SK-N-SH treated with all-trans-retinoic acid at 6 μM for 48 hours (cell line): Measurements from ENCODE around the gene CAPN8.

ENCODE experiments used
- ARNTL ChIP-seq: fragments of 450-650 bp; formaldehyde crosslinking; IDR thresholded peaks from 2 replicates; pipeline ENCODE4 v1.5.0; 2020; ENCODE audit warnings: low read depth, mild to moderate bottlenecking, moderate library complexity, borderline replicate concordance
- BACH2 ChIP-seq: fragments of 250-450 bp; sonication (Bioruptor Pico); IDR thresholded peaks from 2 replicates; pipeline ENCODE4 v1.9.0; 2021; ENCODE audit warnings: mild to moderate bottlenecking, borderline replicate concordance
- GLIS3 ChIP-seq: fragments of 250-450 bp; sonication (Bioruptor Pico); IDR thresholded peaks from 2 replicates; pipeline ENCODE4 v1.5.0; 2020; ENCODE audit warnings: mild to moderate bottlenecking, moderate library complexity
- POU6F1 ChIP-seq: fragments of 250-450 bp; sonication (Bioruptor Pico); IDR thresholded peaks from 2 replicates; pipeline ENCODE4 v1.8.0; 2021; ENCODE audit warnings: low read depth, mild to moderate bottlenecking, moderate library complexity, borderline replicate concordance
- PPARA ChIP-seq: fragments of 250-450 bp; sonication (Bioruptor Pico); IDR thresholded peaks from 2 replicates; pipeline ENCODE4 v1.5.0; 2020; ENCODE audit warnings: mild to moderate bottlenecking, borderline replicate concordance
- RARB ChIP-seq: fragments of 250-450 bp; sonication (Bioruptor Pico); IDR thresholded peaks from 2 replicates; pipeline ENCODE4 v1.8.0; 2021; ENCODE audit warnings: mild to moderate bottlenecking, moderate library complexity
- TOX ChIP-seq: fragments of 250-450 bp; sonication (Bioruptor Pico); IDR thresholded peaks from 2 replicates; pipeline ENCODE4 v1.8.0; 2021; ENCODE audit warnings: mild to moderate bottlenecking, moderate library complexity, borderline replicate concordance
- ZC3H10 ChIP-seq: fragments of 250-450 bp; sonication (Bioruptor Pico); IDR thresholded peaks from 2 replicates; pipeline ENCODE4 v1.5.1; 2021; ENCODE audit warnings: mild to moderate bottlenecking, moderate library complexity
- ZFP3 ChIP-seq: fragments of 250-450 bp; sonication (Bioruptor Pico); IDR thresholded peaks from 2 replicates; pipeline ENCODE4 v1.5.0; 2020; ENCODE audit warnings: mild to moderate bottlenecking, moderate library complexity
- ZNF565 ChIP-seq: fragments of 450-650 bp; formaldehyde crosslinking; conservative IDR thresholded peaks from 2 replicates; pipeline ENCODE4 v1.5.0; 2020; ENCODE audit warnings: low read depth, mild to moderate bottlenecking, moderate library complexity
- ZNF70 ChIP-seq: fragments of 450-650 bp; formaldehyde crosslinking; IDR thresholded peaks from 2 replicates; pipeline ENCODE4 v1.5.0; 2020; ENCODE audit warnings: mild to moderate bottlenecking, moderate library complexity
- TF ChIP-seq, protein P1 (sequence below): fragments of 250-450 bp; sonication (Bioruptor Pico); IDR thresholded peaks from 2 replicates; pipeline ENCODE4 v1.8.0; 2020; ENCODE audit warnings: mild to moderate bottlenecking, moderate library complexity, borderline replicate concordance
- TF ChIP-seq, protein P2 (sequence below): fragments of 250-450 bp; sonication (Bioruptor Pico); IDR thresholded peaks from 2 replicates; pipeline ENCODE4 v1.5.1; 2020; ENCODE audit warnings: low read depth, mild to moderate bottlenecking, moderate library complexity

GRCh38 chr1:223553957-223554356, 111.5 kb downstream of the CAPN8 start:
- TF ChIP-seq PPARA (CRISPR knock-in tag) (no peak), ZNF565 (no peak), BACH2 (CRISPR knock-in tag) (no peak), ARNTL (CRISPR knock-in tag) (no peak), TOX (CRISPR knock-in tag) (no peak), ZNF70 (CRISPR knock-in tag) (no peak), RARB (CRISPR knock-in tag) (no peak), POU6F1 (CRISPR knock-in tag) (no peak), ZC3H10 (CRISPR knock-in tag) (no peak), ZFP3 (CRISPR knock-in tag) (no peak), GLIS3 (CRISPR knock-in tag) (no peak)
- TF ChIP-seq, protein P1, sequence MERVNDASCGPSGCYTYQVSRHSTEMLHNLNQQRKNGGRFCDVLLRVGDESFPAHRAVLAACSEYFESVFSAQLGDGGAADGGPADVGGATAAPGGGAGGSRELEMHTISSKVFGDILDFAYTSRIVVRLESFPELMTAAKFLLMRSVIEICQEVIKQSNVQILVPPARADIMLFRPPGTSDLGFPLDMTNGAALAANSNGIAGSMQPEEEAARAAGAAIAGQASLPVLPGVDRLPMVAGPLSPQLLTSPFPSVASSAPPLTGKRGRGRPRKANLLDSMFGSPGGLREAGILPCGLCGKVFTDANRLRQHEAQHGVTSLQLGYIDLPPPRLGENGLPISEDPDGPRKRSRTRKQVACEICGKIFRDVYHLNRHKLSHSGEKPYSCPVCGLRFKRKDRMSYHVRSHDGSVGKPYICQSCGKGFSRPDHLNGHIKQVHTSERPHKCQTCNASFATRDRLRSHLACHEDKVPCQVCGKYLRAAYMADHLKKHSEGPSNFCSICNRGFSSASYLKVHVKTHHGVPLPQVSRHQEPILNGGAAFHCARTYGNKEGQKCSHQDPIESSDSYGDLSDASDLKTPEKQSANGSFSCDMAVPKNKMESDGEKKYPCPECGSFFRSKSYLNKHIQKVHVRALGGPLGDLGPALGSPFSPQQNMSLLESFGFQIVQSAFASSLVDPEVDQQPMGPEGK (CRISPR knock-in tag): no peak
- TF ChIP-seq, protein P2, sequence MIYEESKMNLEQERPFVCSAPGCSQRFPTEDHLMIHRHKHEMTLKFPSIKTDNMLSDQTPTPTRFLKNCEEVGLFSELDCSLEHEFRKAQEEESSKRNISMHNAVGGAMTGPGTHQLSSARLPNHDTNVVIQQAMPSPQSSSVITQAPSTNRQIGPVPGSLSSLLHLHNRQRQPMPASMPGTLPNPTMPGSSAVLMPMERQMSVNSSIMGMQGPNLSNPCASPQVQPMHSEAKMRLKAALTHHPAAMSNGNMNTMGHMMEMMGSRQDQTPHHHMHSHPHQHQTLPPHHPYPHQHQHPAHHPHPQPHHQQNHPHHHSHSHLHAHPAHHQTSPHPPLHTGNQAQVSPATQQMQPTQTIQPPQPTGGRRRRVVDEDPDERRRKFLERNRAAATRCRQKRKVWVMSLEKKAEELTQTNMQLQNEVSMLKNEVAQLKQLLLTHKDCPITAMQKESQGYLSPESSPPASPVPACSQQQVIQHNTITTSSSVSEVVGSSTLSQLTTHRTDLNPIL: no peak
